SU-DHL-6 (cell line): ENCODE data around the gene WWOX.

ENCODE experiments used
- H2AFZ ChIP-seq: fragments of 200-600 bp; sonication (generic); 2 replicates; pipeline ENCODE4 v1.6.1; 2014; ENCODE audit warnings: low read depth, mild to moderate bottlenecking, moderate library complexity, mixed read lengths, antibody characterized with exemption, low read length; ENCODE audit not compliant: severe bottlenecking
- H3F3A ChIP-seq: fragments of 200-600 bp; shearing (Covaris generic); 2 replicates; pipeline ENCODE4 v1.6.0; 2016; ENCODE audit warnings: antibody characterized with exemption, mild to moderate bottlenecking; ENCODE audit not compliant: insufficient read depth
- H3K27ac ChIP-seq: fragments of 200-600 bp; sonication (generic); 2 replicates; pipeline ENCODE4 v1.5.1; 2016; ENCODE audit warnings: low read depth, mild to moderate bottlenecking, low read length, moderate library complexity, mixed read lengths
- H3K27me3 ChIP-seq: fragments of 200-600 bp; sonication (generic), shearing (Covaris generic); 2 replicates; pipeline ENCODE4 v1.6.0; 2014; ENCODE audit warnings: mild to moderate bottlenecking, low read length
- H3K36me3 ChIP-seq: fragments of 200-600 bp; sonication (generic); 2 replicates; pipeline ENCODE4 v1.6.1; 2014; ENCODE audit warnings: mild to moderate bottlenecking, low read length, mixed read lengths
- H3K4me2 ChIP-seq: fragments of 300-600, 200-600 bp; shearing (Covaris generic), sonication (generic); 2 replicates; pipeline ENCODE4 v1.6.0; 2014; ENCODE audit warnings: low read length, low read depth, mild to moderate bottlenecking; ENCODE audit not compliant: poor library complexity, severe bottlenecking
- H3K4me3 ChIP-seq: fragments of 200-600 bp; sonication (generic); 2 replicates; pipeline ENCODE4 v1.5.1; 2014; ENCODE audit warnings: antibody characterized with exemption, low read length, mild to moderate bottlenecking, mixed read lengths; ENCODE audit not compliant: insufficient read depth, poor library complexity, severe bottlenecking
- H3K79me2 ChIP-seq: fragments of 200-600 bp; sonication (generic); 2 replicates; pipeline ENCODE4 v1.6.1; 2014; ENCODE audit warnings: mild to moderate bottlenecking, low read length, moderate library complexity; ENCODE audit not compliant: insufficient read depth
- H3K9ac ChIP-seq: fragments of 200-600 bp; sonication (generic); 2 replicates; pipeline ENCODE4 v1.7.0; 2014; ENCODE audit warnings: mild to moderate bottlenecking, low read length
- H3K9me2 ChIP-seq: fragments of 200-600 bp; sonication (generic); replicated peaks from 2 replicates; pipeline ENCODE4 v1.6.1; 2014; ENCODE audit warnings: low read length; ENCODE audit not compliant: insufficient read depth
- H3K9me3 ChIP-seq: fragments of 200-600 bp; sonication (generic); 2 replicates; pipeline ENCODE4 v1.6.1; 2014; ENCODE audit warnings: low read length, mixed read lengths; ENCODE audit not compliant: insufficient read depth
- H4K20me1 ChIP-seq: fragments of 200-600 bp; sonication (generic); 2 replicates; pipeline ENCODE4 v1.6.1; 2014; ENCODE audit warnings: low read depth, mild to moderate bottlenecking, antibody characterized with exemption, low read length, moderate library complexity, mixed read lengths
- EZH2phosphoT487 ChIP-seq: fragments of 200-600 bp; sonication (generic), shearing (Covaris generic); conservative IDR thresholded peaks from 2 replicates; pipeline ENCODE4 v1.6.1; 2018; ENCODE audit warnings: mild to moderate bottlenecking, antibody characterized with exemption, low read length, moderate library complexity, mixed read lengths
- TF ChIP-seq, protein P1 (sequence below): fragments of 200-600 bp; sonication (generic); IDR thresholded peaks from one replicate; pipeline ENCODE4 v1.5.1; 2017; ENCODE audit warnings: antibody characterized with exemption, mild to moderate bottlenecking, low read length, moderate library complexity; ENCODE audit not compliant: insufficient read depth, poor library complexity, severe bottlenecking

The WWOX gene

DNA sequence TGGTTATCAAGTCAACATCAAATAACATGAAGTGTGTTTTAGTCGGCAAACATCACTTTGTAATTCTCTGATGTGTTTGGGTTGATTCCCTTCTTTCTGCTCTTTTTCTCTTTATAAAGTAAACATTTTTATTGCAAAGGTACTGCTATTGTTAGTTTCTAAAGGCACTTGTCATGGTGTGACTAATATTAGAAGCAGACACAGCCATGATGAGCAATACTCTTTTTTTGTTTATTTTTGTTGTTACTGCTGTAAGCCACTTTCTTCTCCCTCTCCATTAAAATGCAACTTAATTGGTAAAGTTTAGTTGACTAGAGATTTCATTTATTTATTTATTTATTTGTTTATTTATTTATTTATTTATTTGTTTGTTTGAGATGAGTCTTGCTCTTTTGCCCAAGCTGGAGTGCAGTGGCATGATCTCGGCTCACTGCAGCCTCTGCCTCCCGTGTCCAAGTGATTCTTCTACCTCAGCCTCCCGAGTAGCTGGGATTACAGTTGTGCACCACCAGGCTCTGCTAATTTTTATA, 424.7 kb downstream of the WWOX start:
- Histone ChIP-seq H4K20me1 (no peaks in the 10 kb centered on the region), H3K27ac (no peak overlapping the region), H2AFZ (no peak overlapping the region), H3K4me3 (no peak overlapping the region), H3K9me2 (no peaks in the 10 kb centered on the region), H3K9ac (no peak overlapping the region), H3K79me2 (no peaks in the 10 kb centered on the region), H3K36me3 (no peaks in the 10 kb centered on the region), H3K27me3 (no peaks in the 10 kb centered on the region), H3K4me2 (no peak overlapping the region), H3F3A (no peaks in the 10 kb centered on the region), H3K9me3 (no peaks in the 10 kb centered on the region)
- TF ChIP-seq EZH2phosphoT487: no peak
- TF ChIP-seq, protein P1, sequence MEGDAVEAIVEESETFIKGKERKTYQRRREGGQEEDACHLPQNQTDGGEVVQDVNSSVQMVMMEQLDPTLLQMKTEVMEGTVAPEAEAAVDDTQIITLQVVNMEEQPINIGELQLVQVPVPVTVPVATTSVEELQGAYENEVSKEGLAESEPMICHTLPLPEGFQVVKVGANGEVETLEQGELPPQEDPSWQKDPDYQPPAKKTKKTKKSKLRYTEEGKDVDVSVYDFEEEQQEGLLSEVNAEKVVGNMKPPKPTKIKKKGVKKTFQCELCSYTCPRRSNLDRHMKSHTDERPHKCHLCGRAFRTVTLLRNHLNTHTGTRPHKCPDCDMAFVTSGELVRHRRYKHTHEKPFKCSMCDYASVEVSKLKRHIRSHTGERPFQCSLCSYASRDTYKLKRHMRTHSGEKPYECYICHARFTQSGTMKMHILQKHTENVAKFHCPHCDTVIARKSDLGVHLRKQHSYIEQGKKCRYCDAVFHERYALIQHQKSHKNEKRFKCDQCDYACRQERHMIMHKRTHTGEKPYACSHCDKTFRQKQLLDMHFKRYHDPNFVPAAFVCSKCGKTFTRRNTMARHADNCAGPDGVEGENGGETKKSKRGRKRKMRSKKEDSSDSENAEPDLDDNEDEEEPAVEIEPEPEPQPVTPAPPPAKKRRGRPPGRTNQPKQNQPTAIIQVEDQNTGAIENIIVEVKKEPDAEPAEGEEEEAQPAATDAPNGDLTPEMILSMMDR: no peak

DNA sequence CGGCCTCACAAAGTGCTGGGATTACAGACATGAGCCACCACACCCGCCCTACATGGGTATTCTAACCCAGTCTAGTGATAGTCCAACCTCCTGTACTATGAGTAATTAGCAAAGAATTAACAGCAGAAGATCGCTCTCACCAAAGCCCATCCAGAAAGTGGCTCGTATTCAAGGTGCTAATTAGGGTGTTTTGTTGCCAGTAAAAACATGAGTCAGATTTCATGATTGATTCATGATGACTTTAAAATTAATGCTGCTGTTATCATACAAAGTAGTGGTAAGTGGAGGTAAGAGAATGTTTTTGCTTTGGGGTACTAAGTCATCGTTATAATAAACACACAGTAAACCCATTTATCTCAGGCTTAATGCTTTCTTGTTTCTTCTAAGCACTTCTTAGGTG, 428.8 kb downstream of the WWOX start:
- Histone ChIP-seq H3K79me2 (no peaks in the 10 kb centered on the region), H3K4me2 (no peak overlapping the region), H3F3A (no peaks in the 10 kb centered on the region), H2AFZ (no peak overlapping the region), H3K27ac (no peak overlapping the region), H3K9me3 (no peaks in the 10 kb centered on the region), H3K4me3 (no peak overlapping the region), H3K36me3 (no peaks in the 10 kb centered on the region), H3K27me3 (no peaks in the 10 kb centered on the region), H4K20me1 (no peaks in the 10 kb centered on the region), H3K9ac (no peak overlapping the region), H3K9me2 (no peaks in the 10 kb centered on the region)
- TF ChIP-seq, protein P1: no peak
- TF ChIP-seq EZH2phosphoT487: no peak

DNA sequence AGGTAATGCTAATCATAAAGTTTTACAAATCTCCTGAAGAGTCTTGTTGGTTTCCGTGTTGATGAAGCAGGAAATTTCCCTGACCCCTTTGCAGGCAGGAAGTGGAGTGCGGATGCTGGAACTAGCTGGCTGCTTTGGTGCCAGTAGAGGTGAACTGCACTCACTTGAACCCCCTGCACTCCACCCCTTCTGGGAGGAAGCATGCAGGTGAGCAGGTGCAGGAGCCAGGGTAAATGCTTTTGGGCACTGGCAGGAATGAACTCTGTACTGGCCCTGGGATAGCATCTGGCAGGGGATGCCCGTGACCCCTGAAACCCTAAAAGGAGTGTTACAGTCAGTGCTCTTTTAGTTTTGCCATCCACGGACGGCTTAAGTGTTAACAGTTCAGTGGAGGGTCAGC, 430.4 kb downstream of the WWOX start:
- H3K9ac ChIP-seq: no peak overlapping the region
- no peaks in the 10 kb centered on the region for H4K20me1 ChIP-seq
- no peaks in the 10 kb centered on the region for H3K36me3 ChIP-seq
- H3F3A ChIP-seq: no peaks in the 10 kb centered on the region
- H3K9me3 ChIP-seq: no peaks in the 10 kb centered on the region
- no peak for TF ChIP-seq EZH2phosphoT487
- TF ChIP-seq, protein P1: no peak
- H3K79me2 ChIP-seq: no peaks in the 10 kb centered on the region
- no peak overlapping the region for H3K4me2 ChIP-seq
- H3K9me2 ChIP-seq: no peaks in the 10 kb centered on the region
- no peak overlapping the region for H2AFZ ChIP-seq
- H3K27me3 ChIP-seq: no peaks in the 10 kb centered on the region
- no peak overlapping the region for H3K4me3 ChIP-seq
- H3K27ac ChIP-seq: no peak overlapping the region
